PC-9 (cell line): Measurements from ENCODE around the gene FAXDC2. TPM values are rescaled to one million over a fixed set of nuclear protein-coding genes. Genes with fewer than 3 reads are reported as not detected.
A peak's percentile ranks its signal among the peaks of the same experiment; 100 is the strongest.

Source experiments
- BruUV-seq: library from RNA; stranded (reverse); fragments of 400-500 nt; replicated peaks from 2 replicates; lab custom pipeline; 2021; lab: Mats Ljungman, UMichigan
- CTCF ChIA-PET: fragments of 300-600 bp; sonication (Branson Sonifier 250); formaldehyde crosslinking; loops from one replicate; lab custom pipeline; 2022; ENCODE audit warnings: antibody characterized with exemption; lab: Charles Lee
- POLR2A ChIA-PET: fragments of 300-600 bp; sonication (Branson Sonifier 250); formaldehyde crosslinking; loops from one replicate; lab custom pipeline; 2022; ENCODE audit warnings: antibody characterized with exemption; ENCODE audit not compliant: unreplicated experiment; lab: Charles Lee
- DNase-seq, 2 experiments: peaks; one replicate each; pipeline versions ENCODE4 v3.0.0 to v3.0.0-alpha.2; 2015 to 2022; ENCODE audit warnings: mixed read lengths in 1 of 2
- H2AFZ ChIP-seq: fragments of 200-600 bp; sonication (generic); 2 replicates; pipeline ENCODE4 v1.8.1; 2017; ENCODE audit warnings: antibody characterized with exemption
- H3F3A ChIP-seq: fragments of 200-600 bp; sonication (generic); 2 replicates; pipeline ENCODE4 v1.8.1; 2017; ENCODE audit warnings: antibody characterized with exemption, mild to moderate bottlenecking, low read depth; ENCODE audit not compliant: insufficient read depth
- H3K27ac ChIP-seq: fragments of 200-600 bp; sonication (generic); 2 replicates; pipeline ENCODE4 v1.6.1; 2016; ENCODE audit warnings: mixed run types
- H3K27me3 ChIP-seq: fragments of 200-600 bp; sonication (generic); 2 replicates; pipeline ENCODE4 v1.6.1; 2016; ENCODE audit warnings: low read depth, mixed run types; ENCODE audit not compliant: insufficient read depth
- H3K36me3 ChIP-seq: fragments of 200-600 bp; sonication (generic); 2 replicates; pipeline ENCODE4 v1.6.1; 2016; ENCODE audit warnings: low read depth, mixed run types
- H3K4me1 ChIP-seq: fragments of 200-600 bp; sonication (generic); replicated peaks from 2 replicates; pipeline ENCODE4 v1.6.1; 2016; ENCODE audit warnings: mixed run types; ENCODE audit not compliant: insufficient read depth
- H3K4me2 ChIP-seq: fragments of 200-600 bp; sonication (generic); 2 replicates; pipeline ENCODE4 v1.6.1; 2017; ENCODE audit warnings: mixed run types
- H3K4me3 ChIP-seq: fragments of 200-600 bp; sonication (generic); 2 replicates; pipeline ENCODE4 v1.6.1; 2016; ENCODE audit warnings: mixed run types
- H3K79me2 ChIP-seq: fragments of 200-600 bp; sonication (generic); 2 replicates; pipeline ENCODE4 v1.6.1; 2017; ENCODE audit warnings: low read depth, mixed run types
- H3K9me2 ChIP-seq: fragments of 200-600 bp; sonication (generic); 2 replicates; pipeline ENCODE4 v1.8.1; 2017; ENCODE audit warnings: mild to moderate bottlenecking; ENCODE audit not compliant: insufficient read depth
- H3K9me3 ChIP-seq: fragments of 200-600 bp; sonication (generic); 2 replicates; pipeline ENCODE4 v1.8.1; 2016; ENCODE audit warnings: low read depth; ENCODE audit not compliant: insufficient read depth
- H4K20me1 ChIP-seq: fragments of 200-600 bp; sonication (generic); 2 replicates; pipeline ENCODE4 v1.8.1; 2017; ENCODE audit not compliant: insufficient read depth
- EZH2 ChIP-seq: fragments of 200-600 bp; sonication (generic); IDR thresholded peaks from 2 replicates; pipeline ENCODE4 v1.8.0; 2017; ENCODE audit warnings: antibody characterized with exemption, low read depth
- intact Hi-C: fragments of 100-400 bp; cut with micrococcal nuclease; formaldehyde crosslinking; loops from one replicate; pipeline ENCODE4 v1.10.0; 2022; ENCODE audit not compliant: unreplicated experiment
- total RNA-seq: library from RNA; stranded (reverse); gene quantifications from 2 replicates; pipeline ENCODE4 v1.2.3, GENCODE V29; 2021
- TF ChIP-seq, protein P1 (sequence below): fragments of 200-600 bp; sonication (generic); conservative IDR thresholded peaks from 2 replicates; pipeline ENCODE4 v1.6.1; 2017; ENCODE audit warnings: mixed run types, antibody characterized with exemption, mild to moderate bottlenecking, moderate library complexity

The FAXDC2 gene
- total RNA-seq, 1 experiment from 2014 or later, result 0.70 TPM

GRCh38 chr5:154818471-154819116 lies 31.8 kb downstream of the FAXDC2 start:
- Histone ChIP-seq H3K4me1 (no peaks in the 10 kb centered on the region), H4K20me1 (0 out of 2 replicates have a peak, but pooled peaks cover 4% of the 10 kb centered on the region), H3F3A (peaks cover 31% of the 10 kb centered on the region; the same call in 1 of the 2 replicates), H3K79me2 (no peaks in the 10 kb centered on the region), H3K9me2 (no peaks in the 10 kb centered on the region), H3K9me3 (no peaks in the 10 kb centered on the region), H3K27ac (no peak overlapping the region), H3K4me3 (no peak overlapping the region), H3K36me3 (peaks cover 23% of the 10 kb centered on the region; the same call in 1 of the 2 replicates), H2AFZ (no peak overlapping the region), H3K27me3 (no peaks in the 10 kb centered on the region), H3K4me2 (no peak overlapping the region)
- ChIA-PET CTCF (no interaction called here), POLR2A (no interaction called here)
- no peak for DNase-seq
- no TSS peak for BruUV-seq
- no peak for TF ChIP-seq EZH2
- TF ChIP-seq, protein P1, sequence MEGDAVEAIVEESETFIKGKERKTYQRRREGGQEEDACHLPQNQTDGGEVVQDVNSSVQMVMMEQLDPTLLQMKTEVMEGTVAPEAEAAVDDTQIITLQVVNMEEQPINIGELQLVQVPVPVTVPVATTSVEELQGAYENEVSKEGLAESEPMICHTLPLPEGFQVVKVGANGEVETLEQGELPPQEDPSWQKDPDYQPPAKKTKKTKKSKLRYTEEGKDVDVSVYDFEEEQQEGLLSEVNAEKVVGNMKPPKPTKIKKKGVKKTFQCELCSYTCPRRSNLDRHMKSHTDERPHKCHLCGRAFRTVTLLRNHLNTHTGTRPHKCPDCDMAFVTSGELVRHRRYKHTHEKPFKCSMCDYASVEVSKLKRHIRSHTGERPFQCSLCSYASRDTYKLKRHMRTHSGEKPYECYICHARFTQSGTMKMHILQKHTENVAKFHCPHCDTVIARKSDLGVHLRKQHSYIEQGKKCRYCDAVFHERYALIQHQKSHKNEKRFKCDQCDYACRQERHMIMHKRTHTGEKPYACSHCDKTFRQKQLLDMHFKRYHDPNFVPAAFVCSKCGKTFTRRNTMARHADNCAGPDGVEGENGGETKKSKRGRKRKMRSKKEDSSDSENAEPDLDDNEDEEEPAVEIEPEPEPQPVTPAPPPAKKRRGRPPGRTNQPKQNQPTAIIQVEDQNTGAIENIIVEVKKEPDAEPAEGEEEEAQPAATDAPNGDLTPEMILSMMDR, result no peak
- intact Hi-C loops, result loop anchor here (10.0 kb wide), 1 partner anchor 844 kb away; no protein-coding TSS in a partner anchor

- H3K27me3 ChIP-seq, result no peaks in the 10 kb centered on the region
- no peak overlapping the region for H3K27ac ChIP-seq
- BruUV-seq, result no TSS peak
- intact Hi-C loops, result loop anchor here (10.0 kb wide), 1 partner anchor 843 kb away; no protein-coding TSS in a partner anchor
- H3K79me2 ChIP-seq, result no peaks in the 10 kb centered on the region
- CTCF ChIA-PET, result no interaction called here
- peaks cover 7% of the 10 kb centered on the region; the same call in 1 of the 2 replicates for H4K20me1 ChIP-seq
- no peaks in the 10 kb centered on the region for H3K9me2 ChIP-seq
- TF ChIP-seq EZH2, result no peak
- TF ChIP-seq, protein P1, result no peak
- no peaks in the 10 kb centered on the region for H3K9me3 ChIP-seq
- H3K4me1 ChIP-seq, result no peaks in the 10 kb centered on the region
- H3K36me3 ChIP-seq, result peaks cover 31% of the 10 kb centered on the region
- peaks cover 31% of the 10 kb centered on the region; the same call in 1 of the 2 replicates for H3F3A ChIP-seq
- no peak for DNase-seq
- no peak overlapping the region for H2AFZ ChIP-seq
- H3K4me3 ChIP-seq, result no peak overlapping the region
- H3K4me2 ChIP-seq, result no peak overlapping the region
- POLR2A ChIA-PET, result no interaction called here
Measured at GRCh38 chr5:154817815-154818214, 32.6 kb downstream of the FAXDC2 start.

DNA sequence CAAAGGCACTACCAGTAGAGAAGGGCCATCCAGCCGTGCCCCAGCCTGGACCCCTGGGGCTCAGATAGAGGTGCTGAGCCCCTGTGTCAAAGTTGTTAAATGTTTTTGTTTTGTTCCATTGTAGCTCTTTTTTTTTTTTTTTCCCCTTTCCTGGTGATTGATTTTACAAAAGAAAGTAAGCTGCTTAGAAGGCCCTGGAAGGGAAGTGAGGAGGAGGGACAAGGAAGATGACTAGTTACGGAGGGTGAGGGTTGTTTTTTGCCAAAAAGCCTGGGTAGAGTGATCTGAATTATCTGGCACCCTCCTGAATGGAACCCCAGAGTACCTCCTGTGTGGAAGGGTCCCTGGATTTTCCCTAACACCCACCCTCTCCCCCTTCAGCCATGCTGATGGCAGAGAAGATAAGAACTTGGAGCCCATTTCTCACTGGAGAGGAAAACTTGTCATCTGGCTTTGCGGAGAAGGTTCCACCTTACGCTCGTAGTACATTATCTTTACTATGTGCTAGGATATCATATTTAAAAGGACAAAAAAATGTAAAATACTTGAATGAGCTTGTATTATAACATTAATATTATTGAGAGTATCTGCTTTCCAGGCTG lies 33.4 kb downstream of the FAXDC2 start:
- no peaks in the 10 kb centered on the region for H3K27me3 ChIP-seq
- peaks cover 14% of the 10 kb centered on the region; the same call in 1 of the 2 replicates for H4K20me1 ChIP-seq
- H3K27ac ChIP-seq, result no peak overlapping the region
- DNase-seq, result no peak
- H3K9me3 ChIP-seq, result no peaks in the 10 kb centered on the region
- H3K4me2 ChIP-seq, result no peak overlapping the region
- H3F3A ChIP-seq, result peaks cover 36% of the 10 kb centered on the region; the same call in 1 of the 2 replicates
- intact Hi-C loops, result loop anchor here (10.0 kb wide), 1 partner anchor 842 kb away; no protein-coding TSS in a partner anchor
- TF ChIP-seq EZH2, result no peak
- TF ChIP-seq, protein P1, result no peak
- no peaks in the 10 kb centered on the region for H3K4me1 ChIP-seq
- H3K36me3 ChIP-seq, result peaks cover 34% of the 10 kb centered on the region
- ChIA-PET POLR2A (no interaction called here), CTCF (no interaction called here)
- no peaks in the 10 kb centered on the region for H3K79me2 ChIP-seq
- BruUV-seq, result TSS peak; percentile 9
- H3K9me2 ChIP-seq, result no peaks in the 10 kb centered on the region
- no peak overlapping the region for H2AFZ ChIP-seq
- H3K4me3 ChIP-seq, result no peak overlapping the region
